Measurements from ENCODE around the gene ERG.

Gene ERG

DNA sequence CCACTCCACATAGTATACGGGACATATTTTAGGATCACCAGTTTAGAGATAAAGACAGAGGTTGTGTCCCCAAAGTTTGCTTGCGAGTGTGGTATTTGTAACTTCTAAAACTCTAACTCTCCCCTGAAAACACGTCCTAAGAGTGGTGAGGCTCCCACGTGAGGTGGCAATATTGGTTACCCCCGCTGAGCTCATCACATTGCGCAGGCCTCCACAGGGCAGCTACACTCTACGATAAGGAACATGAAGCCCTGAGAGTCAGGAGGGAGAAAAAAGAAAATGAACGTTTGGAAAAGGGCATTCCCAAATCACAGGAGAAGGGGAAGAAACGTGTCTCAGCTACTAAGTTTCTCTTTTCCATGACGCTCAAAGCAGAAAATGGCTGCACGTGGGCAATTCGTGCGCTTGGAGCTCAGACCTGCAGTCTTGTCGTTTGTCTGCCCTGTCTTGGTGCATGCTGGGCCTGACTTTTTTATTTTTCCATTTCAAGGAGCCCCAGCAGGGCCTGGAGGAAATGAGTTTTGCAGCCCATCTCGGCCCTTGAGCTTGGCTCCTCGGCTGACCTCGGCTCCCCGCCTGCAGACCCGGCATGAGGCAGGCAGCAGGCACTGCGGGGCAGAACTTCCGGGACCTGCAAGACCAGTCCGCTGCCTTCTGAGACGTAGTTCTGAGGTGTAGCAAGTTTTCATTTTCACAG is 25.7 kb downstream of the ERG start:
- DNase-seq = no peak

DNA sequence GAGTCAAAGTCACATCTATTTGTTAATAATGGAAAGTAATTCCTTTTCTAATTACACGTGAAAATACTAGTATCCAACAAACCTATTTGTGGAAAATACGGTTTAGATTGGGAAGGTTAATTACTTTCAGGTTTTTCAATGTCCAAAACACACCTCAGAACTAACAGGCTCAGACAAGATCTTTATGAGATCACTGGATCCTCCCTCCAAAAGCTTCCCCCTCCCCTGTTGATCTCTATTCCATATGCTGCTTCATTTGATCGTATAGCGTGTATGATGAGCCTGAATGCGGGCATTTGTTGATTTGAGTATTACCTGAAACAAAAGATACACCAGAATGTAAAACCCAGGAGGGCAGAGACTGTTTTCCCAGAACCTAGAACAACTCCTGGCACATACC is 26.5 kb downstream of the ERG start:
- DNase-seq = no peak

DNA sequence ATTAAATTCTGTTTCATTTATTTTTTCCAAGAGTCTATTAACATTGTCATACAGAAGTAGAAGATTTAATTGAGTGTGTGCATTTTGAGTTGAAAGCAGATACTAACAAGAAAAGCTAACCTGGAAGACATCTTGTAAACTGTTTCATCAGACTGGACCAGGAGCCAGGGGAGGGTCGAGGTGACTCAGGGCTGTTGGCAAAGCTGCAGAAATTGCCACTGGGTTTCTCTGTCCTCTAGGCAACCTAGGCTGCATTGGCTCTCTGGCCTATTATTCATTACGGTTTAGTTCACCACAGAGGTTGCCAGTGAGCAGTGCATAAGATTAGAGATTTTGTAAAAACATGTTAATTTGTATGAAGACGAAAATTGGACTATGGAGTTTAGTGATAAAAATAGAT is 27.5 kb downstream of the ERG start:
- no peak for DNase-seq

DNA sequence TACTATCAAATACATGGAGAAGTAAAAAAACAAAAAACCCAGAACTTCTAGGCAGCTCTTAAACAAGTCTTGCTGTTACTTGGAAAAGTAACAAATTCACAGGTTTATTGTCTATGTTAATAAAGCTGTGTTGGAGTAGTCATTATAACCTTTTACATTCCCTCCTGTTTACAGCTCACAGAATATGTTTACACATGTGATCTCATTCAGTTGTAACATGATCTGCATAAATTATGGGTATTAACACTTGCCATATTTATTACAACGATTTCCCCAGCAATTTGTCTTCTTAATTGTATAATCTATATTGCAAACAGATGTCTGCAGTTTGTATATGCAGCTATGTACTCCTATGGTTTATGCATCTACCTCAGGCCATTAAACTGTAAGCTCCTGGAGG is 28.6 kb downstream of the ERG start:
- no peak for DNase-seq

DNA sequence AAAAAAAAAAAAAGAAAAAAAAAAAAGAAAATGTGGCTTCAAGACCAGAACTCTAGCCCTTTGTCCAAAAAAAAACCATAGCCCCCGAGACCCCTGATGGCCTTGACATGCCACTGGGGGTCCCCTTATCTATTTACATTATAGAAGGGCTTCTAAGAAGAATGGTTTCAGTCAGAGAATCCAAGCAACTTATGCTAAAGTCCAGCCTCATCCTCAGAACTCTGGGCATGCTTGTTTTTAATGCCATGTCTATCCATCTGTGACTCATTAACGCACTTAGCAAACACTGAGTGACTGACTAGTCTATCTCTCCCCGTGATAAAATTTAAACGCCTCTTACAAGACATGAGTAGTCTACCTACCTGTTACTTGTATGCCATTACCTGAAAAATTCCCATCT is 29.3 kb downstream of the ERG start:
- no peak for DNase-seq

DNA sequence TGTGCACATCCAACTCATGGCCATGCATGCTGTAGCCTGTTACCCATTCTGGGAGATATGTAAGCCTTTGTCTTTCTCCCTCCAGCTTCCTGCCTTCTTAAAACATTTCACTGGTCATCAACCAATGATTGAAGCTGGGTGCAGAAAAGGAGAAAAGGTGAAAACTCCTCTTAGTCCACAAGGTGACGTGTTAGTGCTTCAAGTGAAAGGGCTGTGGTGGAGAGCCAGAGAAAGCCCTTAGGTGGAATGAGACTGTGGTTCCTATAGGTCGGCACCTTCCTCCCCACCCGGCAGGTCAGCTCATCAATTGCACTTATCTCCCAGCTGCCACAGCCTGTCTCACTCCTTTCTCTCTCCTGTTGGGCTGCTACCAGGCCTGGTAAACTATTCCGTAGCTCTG is 30.4 kb downstream of the ERG start:
- no peak for DNase-seq

DNA sequence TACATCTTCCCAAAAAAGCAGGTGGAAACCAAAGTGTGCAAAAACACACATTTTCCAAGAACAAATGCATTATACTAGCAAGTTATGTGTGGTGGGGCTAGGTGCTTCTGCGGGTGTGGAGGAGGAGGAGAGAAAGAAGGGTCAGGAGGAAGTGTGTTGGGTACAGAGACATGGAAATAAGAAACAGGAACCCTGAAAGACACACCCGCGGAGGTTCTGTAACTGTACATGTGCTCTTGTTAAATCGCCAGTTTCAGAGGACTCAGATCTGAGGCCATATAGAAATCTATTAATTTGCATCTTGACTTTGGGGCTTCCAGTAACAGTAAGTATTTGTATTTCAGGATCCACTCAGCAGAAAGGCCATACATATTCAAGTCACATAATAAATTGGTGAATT is 30.9 kb downstream of the ERG start:
- DNase-seq = no peak

DNA sequence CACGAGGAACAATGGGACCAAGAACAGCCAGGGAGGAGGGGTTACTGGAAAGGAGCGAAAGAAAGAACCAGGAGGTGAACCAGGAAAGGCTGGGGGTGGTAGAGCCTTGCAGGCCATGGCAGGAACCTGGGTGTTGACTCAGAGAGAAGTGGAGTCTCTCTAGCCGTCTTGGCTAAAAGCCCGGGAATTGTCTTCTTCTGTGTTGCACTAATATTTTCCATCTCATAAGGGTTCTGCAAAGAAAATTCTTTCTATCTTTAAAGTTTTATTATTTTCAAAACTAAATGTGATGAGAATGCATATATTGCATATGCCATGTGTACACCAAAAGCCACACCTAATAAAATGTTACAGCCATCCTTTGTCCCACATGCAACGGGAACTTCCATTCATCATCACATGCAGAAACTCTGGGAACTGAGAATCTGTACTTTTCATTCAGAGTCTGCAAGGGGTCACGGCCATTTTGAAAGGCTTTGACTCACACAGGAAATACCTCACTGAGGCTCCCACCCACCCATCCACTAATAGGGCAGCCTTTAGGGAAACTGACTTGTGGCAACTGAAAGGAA is 38.0 kb downstream of the ERG start:
- DNase-seq = no peak

DNA sequence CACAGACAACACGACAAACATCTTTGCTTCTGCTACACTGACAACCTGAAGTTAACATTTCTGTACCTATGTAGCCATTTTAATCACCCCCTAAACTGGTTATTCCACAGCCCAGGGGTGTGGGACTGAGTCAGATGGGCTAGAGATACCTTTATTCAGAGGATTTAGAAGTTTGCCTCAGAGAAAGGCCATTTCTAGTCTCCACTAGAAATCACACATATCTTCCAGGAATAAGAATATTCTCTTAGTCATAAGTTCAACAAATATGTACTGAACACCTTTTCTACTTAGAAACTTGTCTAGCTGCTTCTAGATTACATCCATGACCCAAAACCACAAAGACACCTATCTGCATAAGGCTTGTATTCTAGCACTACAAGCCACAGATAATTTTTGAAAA is 38.8 kb downstream of the ERG start:
- DNase-seq = no peak

DNA sequence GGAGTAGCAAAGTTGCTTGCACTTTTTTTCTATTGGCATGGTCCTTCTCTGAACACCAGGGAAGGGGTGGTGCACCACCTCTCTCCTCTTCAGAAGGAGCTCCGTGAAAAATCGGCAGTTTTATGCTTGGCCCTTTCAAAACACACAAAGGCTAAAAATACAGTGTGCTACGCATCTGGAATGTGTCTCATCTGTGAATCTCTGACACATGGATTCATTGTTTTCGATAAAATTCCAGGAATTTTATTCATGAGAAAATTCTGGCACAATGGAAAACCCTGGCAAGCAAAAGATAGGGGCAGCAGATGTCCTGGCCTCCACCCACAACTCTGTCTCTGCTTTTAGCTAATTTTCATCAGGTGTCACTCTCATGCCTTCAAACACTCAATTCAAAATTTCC is 42.9 kb downstream of the ERG start:
- no peak for DNase-seq

DNA sequence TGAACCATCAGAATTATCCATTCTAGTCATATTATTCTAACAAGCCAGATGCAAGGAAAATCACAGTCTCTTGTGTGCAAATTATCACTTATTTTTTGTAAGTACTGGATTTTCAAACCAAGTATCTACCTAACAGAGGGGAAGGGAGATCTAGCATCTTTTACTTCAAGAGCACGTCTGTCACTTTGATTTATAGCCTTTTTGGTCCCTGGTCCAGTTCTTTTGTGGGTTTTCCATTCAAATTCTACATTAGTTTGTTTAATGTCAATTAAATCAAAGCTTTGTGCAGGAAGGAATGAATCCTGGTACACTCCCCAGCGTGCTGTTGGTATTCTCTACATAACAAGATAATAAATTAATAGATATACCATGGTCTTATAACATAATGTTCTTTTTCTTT is 43.6 kb downstream of the ERG start:
- DNase-seq = no peak

DNA sequence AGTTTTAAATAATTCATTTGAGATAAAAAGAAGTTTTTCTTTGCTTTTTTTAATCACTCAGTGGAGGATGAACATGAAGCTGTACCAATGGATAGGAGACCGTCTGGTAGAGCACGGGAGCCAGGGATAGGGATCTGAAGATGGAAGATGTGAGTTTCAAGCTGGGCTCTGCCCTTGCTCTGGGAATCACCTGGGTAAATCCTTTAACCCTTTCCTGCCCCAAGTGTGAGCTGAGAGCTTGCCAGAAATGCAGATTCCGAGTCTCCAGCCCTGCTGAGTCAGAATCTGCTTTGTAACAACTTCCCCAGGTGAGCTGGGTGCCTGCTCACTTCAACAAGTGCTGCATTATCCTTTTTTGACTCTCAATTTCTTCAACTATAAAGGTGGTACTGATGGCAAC is 44.1 kb downstream of the ERG start:
- no peak for DNase-seq

DNA sequence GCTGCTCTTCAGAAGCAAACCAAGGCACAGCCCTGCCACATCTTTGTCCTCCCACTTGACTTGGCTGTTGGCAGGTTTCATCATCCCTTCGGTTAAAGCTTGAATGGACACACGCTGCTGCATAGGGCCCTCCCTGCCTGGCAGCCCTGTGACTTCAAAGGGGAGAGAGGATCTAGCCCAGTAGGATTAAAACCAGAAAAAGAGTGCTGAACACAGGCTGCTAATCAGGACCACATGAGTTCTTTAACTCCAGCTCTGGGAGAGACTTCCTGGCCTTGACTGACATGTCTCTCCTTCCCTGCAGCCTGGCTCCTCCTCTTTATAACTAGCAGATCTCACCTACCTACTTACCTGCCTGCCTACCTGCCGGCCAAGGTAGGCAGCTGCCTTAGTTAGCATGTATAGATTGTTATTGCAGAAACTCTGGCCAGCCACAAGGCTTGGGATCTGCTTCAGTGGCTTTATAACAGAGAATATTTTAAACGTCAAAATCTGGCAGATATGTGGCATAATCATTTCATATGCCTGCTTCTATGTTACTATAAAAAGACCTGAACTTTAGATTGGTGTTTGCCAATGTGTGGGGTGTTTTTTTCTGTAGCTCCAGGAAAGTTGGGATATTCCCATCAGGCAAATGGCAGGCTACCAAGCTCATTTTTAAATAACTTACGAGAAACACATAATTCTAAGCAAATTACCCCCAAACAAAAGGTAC is 49.4 kb downstream of the ERG start:
- no peak for DNase-seq

DNA sequence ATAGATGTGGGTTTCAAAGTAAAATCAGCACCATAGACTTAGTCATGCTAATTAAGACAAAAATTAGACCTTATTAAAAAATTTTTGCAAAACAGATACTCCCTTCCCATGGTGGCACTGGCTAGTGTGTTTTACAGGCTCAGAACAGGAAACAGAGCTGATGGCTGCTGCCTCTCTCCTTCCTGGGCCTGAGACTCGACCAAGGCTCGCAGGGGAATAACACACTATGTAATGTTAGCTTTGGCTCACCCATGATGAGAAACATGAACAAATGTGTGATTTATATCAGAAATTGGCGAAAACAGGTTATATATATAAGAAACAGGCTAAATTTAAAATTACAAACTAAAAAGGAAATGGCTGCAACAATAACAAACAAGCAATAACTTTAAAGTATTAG is 50.7 kb downstream of the ERG start:
- no peak for DNase-seq

DNA sequence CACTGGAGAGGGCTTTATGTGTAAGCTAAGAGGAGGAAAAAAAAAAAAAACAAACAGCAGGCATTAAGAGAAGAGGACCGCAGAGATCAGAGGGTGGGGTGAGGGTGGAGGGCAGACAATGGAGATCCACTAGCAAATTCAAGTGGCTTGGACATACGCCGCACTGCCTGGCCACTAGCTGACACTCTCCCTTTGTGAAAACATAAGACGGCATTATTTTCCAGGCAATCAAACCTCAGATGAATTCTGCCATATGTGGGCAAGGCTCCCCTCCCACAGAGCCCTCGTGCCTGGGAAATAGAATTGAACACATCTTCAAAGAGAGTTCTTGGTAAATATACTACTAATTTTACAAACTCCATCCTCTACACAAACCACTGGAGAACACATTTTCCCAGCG is 53.6 kb downstream of the ERG start:
- no peak for DNase-seq

DNA sequence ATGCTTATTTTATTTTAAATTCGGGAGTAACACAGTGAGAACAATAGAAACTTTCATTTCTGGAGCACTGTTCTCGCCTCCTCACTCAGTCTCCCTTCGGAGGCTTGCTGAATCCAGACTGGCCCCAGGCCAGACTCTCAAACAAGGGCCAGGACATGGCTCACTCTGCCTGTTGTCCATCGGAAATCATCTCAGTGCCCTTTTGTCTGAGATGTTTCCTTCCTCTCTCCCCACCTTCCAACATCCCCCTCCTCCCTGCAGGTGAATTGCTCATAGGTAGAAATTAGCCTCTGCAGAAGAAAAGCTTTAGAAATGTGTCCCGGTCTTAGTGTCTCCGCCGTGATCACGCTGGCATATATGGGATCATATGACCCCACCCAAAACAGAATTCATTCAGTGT is 55.2 kb downstream of the ERG start:
- no peak for DNase-seq

DNA sequence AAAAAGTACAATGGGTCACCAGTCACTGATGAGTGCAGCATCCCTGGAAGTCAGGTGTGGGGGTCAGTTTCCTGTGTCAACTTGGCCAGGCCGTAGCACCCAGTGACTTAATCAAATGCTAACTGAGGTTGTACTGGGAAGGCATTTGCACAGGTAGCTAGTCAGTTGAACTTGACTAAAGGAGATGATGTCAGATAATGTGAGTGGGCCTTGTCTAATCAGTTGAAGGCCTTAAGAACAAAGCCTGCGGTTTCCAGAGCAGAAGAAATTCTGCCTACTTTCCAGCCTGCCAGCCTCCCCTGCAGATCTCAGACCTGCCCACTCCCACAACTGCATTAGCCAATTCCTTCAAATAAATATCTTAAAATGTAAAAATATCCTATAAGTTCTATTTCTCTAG is 57.1 kb downstream of the ERG start:
- DNase-seq = no peak

DNA sequence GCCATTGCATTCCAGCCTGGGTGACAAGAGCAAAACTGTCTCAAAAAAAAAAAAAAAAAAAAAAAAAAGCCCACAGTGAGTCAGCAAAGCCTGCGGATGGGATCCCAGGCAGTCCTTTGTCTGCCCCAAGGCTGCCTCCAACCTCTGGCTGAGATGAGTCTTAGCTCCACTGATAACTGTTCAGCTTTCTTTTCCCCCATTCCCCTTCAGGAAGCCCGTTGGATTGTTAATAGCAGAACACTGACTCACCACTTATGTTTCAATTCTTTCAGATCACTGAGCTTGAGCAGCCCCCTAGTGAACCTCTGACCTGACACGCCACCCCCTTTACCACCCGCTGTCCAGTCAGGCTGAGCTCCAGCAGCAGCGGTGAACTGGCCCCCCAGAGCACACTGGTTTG is 57.5 kb downstream of the ERG start:
- DNase-seq = no peak

DNA sequence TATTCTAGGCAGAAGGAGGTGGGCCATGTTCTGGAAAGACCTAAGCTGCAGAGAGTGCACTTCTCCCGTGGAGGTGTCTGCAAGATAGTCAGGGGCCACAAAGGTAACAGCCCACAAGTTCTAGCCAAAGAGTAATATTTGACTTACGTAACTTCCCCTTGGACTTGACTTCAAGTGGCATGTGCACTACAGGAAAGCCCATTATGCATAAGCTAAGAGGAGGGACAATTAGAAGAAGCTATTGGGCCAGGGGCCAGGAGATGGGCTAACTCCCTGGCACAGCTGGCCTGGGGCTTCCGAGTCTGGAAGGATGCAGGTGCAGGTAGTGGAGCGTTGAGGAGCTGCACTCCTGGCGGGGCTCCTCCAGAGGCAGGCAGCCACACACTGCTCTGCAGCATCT is 58.3 kb downstream of the ERG start:
- no peak for DNase-seq

DNA sequence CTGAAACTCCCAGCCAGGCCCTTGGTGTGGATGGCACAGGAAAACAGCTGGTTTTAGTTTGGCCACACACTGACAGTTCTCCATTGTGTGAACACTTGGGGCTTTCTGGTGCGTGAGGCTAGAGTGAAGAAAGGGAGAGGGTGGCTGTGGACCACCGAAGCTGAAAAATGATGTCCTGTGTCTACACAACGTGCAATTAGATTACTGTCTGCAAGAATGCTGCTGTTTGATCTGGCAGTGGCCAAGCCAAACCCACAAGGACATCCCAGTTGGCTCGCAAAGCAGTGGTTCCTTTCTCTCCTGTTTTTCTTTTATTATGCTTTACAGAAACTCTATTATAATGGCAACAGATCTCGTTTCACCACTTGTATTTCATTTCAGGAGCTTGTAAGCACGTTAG is 58.9 kb downstream of the ERG start:
- no peak for DNase-seq

DNA sequence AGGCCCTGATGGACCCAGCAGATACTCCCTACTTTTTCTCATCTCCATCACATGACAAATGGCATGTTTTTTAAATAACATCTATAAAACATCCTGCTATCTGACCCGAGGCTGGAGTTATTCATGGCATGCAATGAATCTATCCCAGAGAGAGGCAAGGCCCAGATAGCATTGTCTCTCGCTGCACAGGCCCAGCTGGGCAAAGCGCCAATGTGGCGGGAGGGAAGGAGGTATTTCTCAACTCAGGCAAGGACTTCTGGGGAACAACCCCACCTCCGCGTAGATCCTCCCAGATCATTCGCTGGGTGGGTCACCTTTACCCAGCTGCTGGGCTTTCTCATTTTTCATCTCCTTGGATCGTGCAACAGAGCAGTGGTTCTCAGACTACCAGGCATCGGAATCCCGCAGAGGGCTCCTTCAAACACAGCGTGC is 59.8 kb downstream of the ERG start:
- DNase-seq = no peak

DNA sequence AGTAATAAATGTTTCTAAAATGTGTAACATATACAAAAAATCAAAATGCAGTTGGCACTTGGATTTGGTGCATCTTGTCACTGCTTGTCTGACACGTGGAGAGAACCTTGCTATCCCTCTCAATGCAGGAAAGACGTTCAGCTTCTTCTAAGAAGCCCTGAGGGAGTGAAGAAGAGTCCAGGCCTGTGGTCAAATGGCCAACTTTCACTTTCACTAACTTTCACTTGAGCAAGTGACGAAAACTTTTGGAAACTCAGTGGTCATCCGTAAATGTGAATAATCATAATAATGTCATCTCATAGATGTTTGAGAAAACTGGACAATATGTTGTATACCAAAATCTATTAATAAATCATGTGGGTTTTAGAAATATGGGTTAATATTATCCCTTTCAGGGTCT is 61.9 kb downstream of the ERG start:
- no peak for DNase-seq

DNA sequence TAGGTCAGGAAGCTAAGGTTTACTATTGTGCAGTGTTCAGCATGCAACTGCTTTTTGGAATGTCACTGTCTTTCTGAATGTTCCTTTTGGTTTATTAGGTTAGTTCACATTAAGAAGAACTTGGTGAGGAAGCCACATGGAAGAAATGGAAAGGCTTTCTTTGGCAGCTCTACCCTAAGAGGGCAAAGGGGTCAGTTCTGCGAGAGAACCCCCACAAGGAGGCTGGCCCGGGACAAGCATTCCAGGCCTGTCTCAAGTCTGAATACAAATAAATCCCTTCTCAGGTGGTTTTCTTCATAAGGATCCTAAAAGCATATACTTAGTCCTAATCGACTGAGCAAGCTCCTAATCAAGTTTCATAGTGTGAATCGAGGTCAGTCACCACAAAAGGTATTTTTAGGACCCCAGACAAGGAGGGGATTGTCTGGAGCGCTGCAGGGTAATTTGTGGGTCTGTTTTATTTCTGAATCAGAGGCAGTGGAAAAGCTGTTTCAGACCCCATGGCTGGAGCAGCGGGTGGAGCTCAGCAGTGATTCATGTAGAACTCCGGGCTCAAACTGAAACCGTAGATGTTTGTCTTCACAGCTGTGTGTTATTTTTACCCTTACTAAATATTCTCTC is 63.3 kb downstream of the ERG start:
- DNase-seq = no peak

DNA sequence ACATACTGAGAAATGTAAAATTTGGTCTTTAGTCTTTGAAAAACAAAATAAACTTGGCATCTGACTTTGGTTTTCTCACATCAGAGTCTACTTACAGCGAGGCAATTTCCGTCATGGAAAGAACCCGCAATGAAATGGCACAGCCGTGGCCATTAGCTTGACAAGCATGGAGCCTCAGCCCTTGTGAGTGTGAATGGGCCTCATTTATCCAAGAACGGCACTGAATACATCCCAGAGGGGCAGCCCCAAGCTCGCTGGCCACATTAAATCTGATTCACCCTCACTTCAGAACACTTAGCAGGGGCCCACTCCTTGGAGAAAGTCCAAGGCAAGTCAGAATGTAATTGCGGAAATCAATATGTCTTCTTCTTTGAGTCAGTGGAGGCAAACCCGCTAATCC is 64.8 kb downstream of the ERG start:
- DNase-seq = no peak
